HG02642 (cell line): Measurements from ENCODE around the gene SLC5A10.

Experiments used
- ATAC-seq: cut with Tn5 transposase; IDR thresholded peaks from one replicate; pipeline ENCODE4 v1.9.1; 2021; ENCODE audit warnings: mild to moderate bottlenecking; ENCODE audit not compliant: unreplicated experiment, poor library complexity

Gene SLC5A10

DNA sequence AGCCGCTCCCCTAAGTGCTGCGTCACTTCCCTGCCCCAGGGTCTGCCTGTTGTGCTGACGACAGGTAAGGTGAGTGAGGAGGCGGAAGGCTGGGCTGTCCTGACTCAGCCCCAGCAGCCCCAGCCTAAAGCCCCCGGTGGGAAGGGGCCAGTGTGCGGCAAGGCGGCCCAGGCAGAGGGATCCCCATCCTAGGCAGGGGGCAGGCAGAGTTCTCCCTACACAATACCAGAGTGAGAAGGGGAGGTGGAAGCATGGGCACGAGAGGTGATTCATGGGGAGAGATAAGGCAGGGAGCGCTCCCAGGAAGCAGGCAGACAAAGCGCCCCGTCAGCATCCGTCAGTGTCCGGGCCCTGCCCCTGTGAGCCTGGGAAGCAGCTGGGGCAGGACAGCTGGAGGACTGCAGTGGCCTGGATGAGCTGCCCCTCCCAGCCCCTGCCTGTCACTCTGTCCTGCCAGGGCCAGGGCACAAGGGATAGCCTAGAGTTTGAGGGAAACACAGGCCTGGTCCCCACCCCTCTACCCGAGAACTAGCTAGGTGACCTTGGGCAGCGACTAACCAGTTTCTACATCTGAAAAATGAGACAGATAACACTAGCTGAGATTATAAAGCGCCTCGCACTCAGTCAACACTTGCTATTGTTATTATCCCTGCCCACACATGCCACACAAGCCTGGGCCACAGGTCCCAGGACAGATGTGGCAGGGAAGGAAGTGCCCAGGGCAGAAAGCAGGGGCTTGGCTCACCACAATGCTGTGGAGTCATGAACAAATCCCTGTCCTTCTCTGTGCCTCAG lies 48.8 kb downstream of the SLC5A10 start:
- no peak for ATAC-seq

DNA sequence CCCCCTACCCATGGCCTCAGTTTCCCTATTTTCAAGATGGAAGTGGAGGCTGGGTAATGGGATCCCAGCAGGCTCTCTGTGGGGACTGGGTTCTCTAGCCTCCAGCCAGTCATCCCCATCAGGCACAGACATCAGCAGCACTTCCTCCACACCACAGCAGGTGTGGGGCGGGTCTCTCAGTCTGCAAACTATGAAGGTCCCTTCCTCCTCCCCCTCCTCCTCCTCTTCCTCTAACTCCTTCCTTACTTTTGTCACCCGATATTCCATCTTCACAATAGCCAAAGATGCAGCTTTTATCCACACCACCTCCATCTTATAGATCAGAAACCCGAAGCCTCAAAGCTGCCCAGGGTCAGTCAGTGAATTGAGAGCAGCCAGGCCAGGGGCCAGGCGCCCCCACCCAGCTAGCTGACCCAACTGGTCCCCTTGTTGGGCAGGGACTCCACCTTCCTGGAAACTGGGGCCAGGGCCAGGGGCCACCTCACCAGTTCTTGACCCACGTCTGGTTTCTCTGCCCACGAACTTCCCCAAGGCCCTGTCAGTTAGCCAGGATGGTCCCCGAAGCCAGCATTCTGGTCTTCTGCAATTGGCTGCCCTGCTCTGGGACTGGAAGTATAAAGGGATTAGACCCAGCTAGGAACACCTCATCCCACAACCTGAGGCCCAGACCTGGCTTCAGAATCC lies 50.1 kb downstream of the SLC5A10 start:
- no peak for ATAC-seq

DNA sequence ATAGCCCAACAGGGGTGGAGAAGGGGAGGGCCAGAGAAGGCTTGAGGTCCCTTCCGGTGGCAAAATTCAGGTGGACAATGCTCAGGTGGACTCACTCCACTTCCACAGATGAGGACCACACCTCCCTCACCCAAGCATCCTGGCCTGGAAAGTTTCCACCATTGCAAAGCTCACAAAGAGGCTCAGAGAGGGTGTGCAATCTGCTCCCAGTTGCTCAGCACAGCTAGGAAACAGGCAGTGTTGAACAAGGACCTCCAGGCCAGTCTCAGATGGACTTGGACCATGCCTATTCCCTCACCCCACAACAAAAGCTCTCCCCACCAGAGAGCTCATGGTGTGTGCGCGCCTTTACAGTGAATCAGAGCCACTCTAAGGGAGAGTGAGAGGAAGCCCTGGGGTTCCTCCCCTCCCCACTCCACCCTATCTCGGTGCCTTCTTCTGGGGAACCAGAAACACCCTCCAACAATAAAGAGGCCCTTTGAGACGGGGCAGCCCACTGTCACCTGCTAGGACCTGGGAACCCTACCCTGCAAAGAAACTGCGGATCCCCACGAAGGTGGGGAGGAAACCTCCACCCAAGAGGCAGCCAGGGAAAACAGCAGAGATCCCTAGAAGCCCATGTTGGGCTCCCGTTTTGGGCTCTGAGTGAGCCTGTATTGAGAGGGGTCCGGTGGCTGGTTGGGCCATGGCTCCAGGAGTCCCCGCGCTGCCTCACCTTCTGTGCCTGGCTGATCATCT lies 51.0 kb downstream of the SLC5A10 start:
- ATAC-seq, result no peak

- ATAC-seq, result peak; percentile 14
Observed at GRCh38 chr17:19003543-19004420, 51.8 kb downstream of the SLC5A10 start.

DNA sequence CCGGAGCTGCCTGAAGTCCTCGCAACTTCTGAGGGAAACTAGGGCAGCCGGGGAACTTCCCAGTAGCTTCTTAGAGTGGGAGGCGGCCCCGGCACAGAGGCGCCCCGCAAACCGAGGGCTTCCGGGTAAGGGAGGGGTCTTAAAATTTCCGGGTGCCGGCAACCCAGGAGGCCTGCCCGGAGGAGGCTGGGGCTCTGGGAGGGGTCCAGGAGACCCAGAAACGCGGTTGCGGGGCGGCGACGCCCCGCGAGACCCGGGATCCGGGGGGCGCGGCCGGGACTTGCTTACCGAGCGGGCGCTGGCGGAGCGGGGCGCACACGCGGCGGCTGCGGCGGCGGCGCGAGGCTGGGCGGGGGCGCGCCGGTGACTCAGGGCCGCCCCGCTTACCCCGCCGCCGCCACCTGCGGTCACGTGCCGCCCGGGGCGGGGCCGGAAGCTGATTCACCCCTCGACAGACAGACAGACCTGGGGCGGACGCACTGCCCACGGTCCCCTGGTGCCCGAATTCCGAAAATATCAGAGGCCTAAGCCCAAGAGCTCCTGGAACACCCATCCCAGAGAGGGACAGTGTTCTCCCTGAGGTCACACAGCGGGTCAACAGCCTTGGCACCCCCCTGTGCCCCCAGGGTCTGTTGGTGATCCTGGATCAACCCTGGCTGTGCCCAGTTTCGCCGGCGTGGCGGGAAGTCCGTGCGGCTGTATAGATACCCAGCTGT lies 52.6 kb downstream of the SLC5A10 start, which contains the start of gene FAM83G:
TSS of gene FAM83G (minus strand) at position 344 of the 716 bp plus-strand sequence. CDS start 723 bp downstream, outside the sequence.
- ATAC-seq, result peak; percentile 76

- no peak for ATAC-seq
Observed at GRCh38 chr17:19005137-19005773, 53.3 kb downstream of the SLC5A10 start.

- ATAC-seq, result no peak
Observed at GRCh38 chr17:19005789-19006430, 53.9 kb downstream of the SLC5A10 start.

- ATAC-seq, result no peak
Observed at GRCh38 chr17:19006698-19007097, 54.7 kb downstream of the SLC5A10 start.

DNA sequence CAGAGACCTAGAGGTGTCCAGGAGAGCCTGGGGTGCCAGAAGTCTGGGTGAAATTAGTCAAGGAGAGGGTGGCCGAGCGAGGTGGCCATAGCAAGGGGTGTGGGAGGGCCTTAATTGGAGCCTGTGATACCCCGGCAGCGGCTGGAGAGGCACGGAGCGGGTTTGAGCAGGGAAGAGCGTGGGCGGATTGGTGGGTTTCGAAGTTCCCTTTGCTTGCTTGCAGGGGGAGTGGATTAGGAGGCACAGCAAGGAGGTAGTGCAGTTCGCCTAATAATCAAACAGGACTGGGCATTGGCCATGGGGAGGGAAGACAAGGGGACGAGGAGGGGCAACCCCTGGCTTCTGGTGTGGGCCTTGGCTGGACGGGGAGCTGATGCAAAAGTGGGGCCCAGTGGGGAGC lies 58.0 kb downstream of the SLC5A10 start:
- no peak for ATAC-seq

DNA sequence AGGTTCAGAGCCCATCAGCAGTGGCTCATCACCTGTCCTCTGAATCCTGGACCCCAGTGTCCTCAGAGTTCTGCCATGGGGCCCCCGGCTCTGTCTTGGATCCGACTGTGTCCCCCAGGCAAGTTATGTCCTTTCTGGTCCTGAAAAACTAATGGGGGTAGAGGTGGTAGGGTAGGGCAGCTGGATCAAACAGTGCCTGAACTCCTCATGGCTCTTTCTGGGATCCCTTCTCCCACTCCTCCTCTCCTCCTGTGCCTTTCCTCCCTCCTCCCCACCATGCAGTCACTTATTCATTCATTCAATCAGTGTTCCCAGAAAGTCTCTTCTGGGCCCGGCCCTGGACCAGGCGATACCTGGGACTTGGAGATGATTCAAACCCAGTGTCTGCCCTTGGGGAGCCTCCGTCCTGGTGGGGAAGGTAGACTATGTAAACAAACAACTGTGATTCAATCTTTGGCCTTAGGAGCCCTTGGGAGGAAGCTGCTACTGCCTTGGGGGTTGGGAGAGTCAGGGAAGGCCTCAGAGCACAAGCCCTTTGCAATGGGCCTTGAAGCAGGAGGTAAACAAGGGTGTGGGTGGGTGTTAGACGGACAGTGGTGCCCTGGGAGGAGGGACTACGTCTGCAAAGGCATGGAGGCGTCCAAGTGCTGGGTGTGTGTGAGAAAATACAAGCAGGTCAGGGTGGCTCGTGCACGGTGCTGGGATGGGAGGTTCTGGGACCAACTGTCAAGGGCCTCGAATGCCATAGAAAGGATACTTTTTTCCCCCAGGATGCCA lies 59.0 kb downstream of the SLC5A10 start:
- no peak for ATAC-seq

DNA sequence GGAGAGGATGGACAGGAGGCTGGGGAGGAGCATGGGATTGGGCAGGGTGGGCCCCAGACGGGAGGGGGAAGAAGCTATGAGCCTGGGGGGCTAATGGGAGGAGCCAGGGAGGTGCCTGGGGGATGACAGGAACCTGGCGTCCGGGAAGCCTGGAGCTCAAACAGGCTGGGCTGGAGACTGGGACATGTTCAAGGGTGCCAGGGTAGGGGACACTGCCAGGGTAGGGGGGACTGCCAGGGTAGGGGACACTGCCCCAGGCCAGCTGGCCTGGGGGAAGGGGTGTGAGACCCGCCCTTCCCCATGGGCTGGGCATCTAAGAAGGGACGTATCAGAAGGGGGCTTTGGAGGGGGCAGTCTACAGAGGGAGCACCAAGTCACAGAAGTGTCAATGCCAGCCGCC lies 59.6 kb downstream of the SLC5A10 start:
- ATAC-seq, result no peak

DNA sequence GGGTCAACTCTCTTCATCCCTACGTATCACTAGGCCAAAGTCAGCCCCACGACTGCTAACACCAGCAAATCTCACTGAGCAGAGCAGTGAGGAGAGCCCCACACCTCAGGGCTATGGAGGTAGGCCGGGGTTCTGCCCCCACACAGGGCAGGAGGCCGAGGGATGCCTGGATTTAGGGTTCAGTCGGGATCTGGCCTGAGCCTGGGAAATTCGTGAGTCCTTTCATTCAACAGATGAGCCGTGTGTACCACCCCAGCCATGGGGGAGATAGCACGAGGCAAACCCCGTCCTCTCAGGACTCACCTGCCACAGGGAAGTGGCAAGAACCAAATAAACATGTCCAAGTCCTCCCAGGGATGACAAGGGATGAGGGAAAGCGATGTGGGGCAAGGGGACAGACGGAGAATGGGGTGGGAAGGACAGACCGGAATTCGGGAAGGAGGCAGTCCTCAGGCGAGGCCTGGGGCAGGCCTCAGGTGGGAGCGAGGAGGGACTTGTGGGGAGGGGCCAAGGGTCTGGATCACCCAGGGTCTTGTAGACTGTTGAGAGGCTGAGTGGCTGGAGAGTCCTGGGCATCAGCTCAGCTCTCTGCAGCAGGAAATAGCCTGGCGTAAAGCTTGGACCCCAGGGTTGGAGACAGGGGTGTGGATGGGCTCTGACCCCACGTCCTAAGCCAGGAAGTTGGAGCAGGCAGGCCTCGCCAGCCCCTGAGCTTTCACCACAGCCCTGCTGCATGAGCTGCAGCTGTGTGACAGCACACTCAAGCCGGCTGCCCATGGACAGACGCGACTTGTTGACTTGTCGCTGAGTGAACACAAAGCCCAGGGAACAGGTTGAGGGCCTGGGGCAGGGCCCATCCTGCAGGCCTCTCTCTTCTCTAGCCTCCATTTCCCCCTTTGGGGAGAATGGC lies 60.5 kb downstream of the SLC5A10 start:
- ATAC-seq, result no peak

- no peak for ATAC-seq
Observed at GRCh38 chr17:19013226-19013625, 61.3 kb downstream of the SLC5A10 start.

GRCh38 chr17:19013806-19014627 lies 62.1 kb downstream of the SLC5A10 start:
- no peak for ATAC-seq

- no peak for ATAC-seq
Observed at GRCh38 chr17:19014628-19015215, 62.8 kb downstream of the SLC5A10 start.

DNA sequence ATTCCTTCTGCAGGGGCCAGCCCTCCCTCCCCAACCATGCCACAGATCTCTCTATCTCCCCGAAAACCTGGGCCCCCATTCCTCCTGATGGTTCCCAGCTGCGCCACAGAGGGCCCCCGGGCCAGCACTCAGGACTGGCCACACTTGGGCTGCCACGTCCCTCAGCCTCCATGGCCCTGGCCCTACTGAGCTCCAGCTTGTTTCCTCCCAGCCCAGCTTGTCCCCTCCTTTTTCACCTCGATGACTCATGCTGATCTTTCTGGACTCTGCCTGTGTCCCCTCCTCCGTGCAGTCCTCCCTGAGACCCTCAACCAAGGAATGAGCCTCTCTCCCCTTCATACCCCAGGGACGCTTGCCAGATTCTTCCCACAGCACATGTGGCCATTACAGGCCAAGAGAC lies 63.5 kb downstream of the SLC5A10 start:
- no peak for ATAC-seq
